ENCODE data around the gene LRIT3.
A peak's percentile ranks its signal among the peaks of the same experiment; 100 is the strongest.

The LRIT3 gene

GRCh38 chr4:109847896-109848442, at the start of gene LRIT3:
TSS of gene LRIT3 (plus strand) at chr4:109848107. CDS start at chr4:109848202, 95 bp downstream.
- no peak for DNase-seq (ENCODE audit: low read depth)

GRCh38 chr4:109798866-109799265, 49.0 kb upstream of the LRIT3 start:
- DNase-seq (ENCODE audit: low read depth): no peak

GRCh38 chr4:109801099-109801789, 46.7 kb upstream of the LRIT3 start:
- no peak for DNase-seq (ENCODE audit: low read depth)

- DNase-seq (ENCODE audit: low read depth): no peak
Measured at GRCh38 chr4:109801895-109802319, 46.0 kb upstream of the LRIT3 start, which contains the start of gene CFI. TSS of gene CFI (minus strand) at chr4:109801999. CDS start at chr4:109801971, 28 bp downstream.

- DNase-seq (ENCODE audit: low read depth): no peak
Measured at GRCh38 chr4:109803924-109804571, 43.9 kb upstream of the LRIT3 start.

- DNase-seq (ENCODE audit: low read depth): no peak
Measured at GRCh38 chr4:109809655-109810054, 38.3 kb upstream of the LRIT3 start.

- no peak for DNase-seq (ENCODE audit: low read depth)
Measured at GRCh38 chr4:109810552-109811387, 37.1 kb upstream of the LRIT3 start.

- no peak for DNase-seq (ENCODE audit: low read depth)
Measured at GRCh38 chr4:109811707-109812106, 36.2 kb upstream of the LRIT3 start.

- peak; percentile 92 for DNase-seq (ENCODE audit: low read depth)
Measured at GRCh38 chr4:109815151-109816081, 32.5 kb upstream of the LRIT3 start, which contains the start of gene GAR1. TSS of gene GAR1 (plus strand) at chr4:109815762. CDS start at chr4:109816165, 403 bp downstream.

GRCh38 chr4:109816082-109816442, 31.8 kb upstream of the LRIT3 start:
- DNase-seq (ENCODE audit: low read depth): no peak

GRCh38 chr4:109816894-109817293, 31.0 kb upstream of the LRIT3 start:
- no peak for DNase-seq (ENCODE audit: low read depth)

- DNase-seq (ENCODE audit: low read depth): no peak
Measured at GRCh38 chr4:109818268-109818667, 29.6 kb upstream of the LRIT3 start.

GRCh38 chr4:109820563-109820962, 27.3 kb upstream of the LRIT3 start:
- DNase-seq (ENCODE audit: low read depth): no peak

- DNase-seq (ENCODE audit: low read depth): no peak
Measured at GRCh38 chr4:109821185-109821584, 26.7 kb upstream of the LRIT3 start.

GRCh38 chr4:109826719-109827118, 21.2 kb upstream of the LRIT3 start:
- no peak for DNase-seq (ENCODE audit: low read depth)

GRCh38 chr4:109827672-109828071, 20.2 kb upstream of the LRIT3 start, which contains the start of gene RRH:
TSS of gene RRH (plus strand) at chr4:109827972. CDS start at chr4:109828028, 56 bp downstream.
- DNase-seq (ENCODE audit: low read depth): no peak

- no peak for DNase-seq (ENCODE audit: low read depth)
Measured at GRCh38 chr4:109833756-109834155, 14.2 kb upstream of the LRIT3 start.

- DNase-seq (ENCODE audit: low read depth): no peak
Measured at GRCh38 chr4:109836985-109837384, 10.9 kb upstream of the LRIT3 start.

GRCh38 chr4:109846395-109847098, 1.4 kb upstream of the LRIT3 start:
- no peak for DNase-seq (ENCODE audit: low read depth)

GRCh38 chr4:109848501-109848900, 594 bp downstream of the LRIT3 start:
- DNase-seq (ENCODE audit: low read depth): no peak
